MM.1S (cell line): ENCODE data around the gene BRPF3.

Experiments used
- DNase-seq: peaks from one replicate; pipeline ENCODE4 v3.0.0-alpha.2; 2015
- H2AFZ ChIP-seq: fragments of 300-600 bp; sonication (generic); 2 replicates; pipeline ENCODE4 v1.6.0; 2016; ENCODE audit warnings: antibody characterized with exemption, low read length
- H3F3A ChIP-seq: fragments of 300-600 bp; sonication (generic); 2 replicates; pipeline ENCODE4 v1.6.1; 2016; ENCODE audit warnings: mild to moderate bottlenecking, antibody characterized with exemption, low read length, moderate library complexity, mixed read lengths; ENCODE audit not compliant: insufficient read depth
- H3K27ac ChIP-seq: fragments of 300-600 bp; sonication (generic); 2 replicates; pipeline ENCODE4 v1.5.1; 2016; ENCODE audit warnings: mild to moderate bottlenecking, low read length
- H3K27me3 ChIP-seq: fragments of 300-600 bp; sonication (generic); replicated peaks from 2 replicates; pipeline ENCODE4 v1.6.0; 2016; ENCODE audit warnings: low read length; ENCODE audit not compliant: insufficient read depth
- H3K36me3 ChIP-seq: fragments of 300-600 bp; sonication (generic); replicated peaks from 2 replicates; pipeline ENCODE4 v1.6.1; 2016; ENCODE audit warnings: mild to moderate bottlenecking, low read length, mixed read lengths; ENCODE audit not compliant: insufficient read depth
- H3K4me1 ChIP-seq: fragments of 300-600 bp; sonication (generic); 2 replicates; pipeline ENCODE4 v1.6.1; 2016; ENCODE audit warnings: low read length, mixed read lengths
- H3K4me2 ChIP-seq: fragments of 300-600 bp; sonication (generic); 2 replicates; pipeline ENCODE4 v1.6.0; 2016; ENCODE audit warnings: low read depth, low read length
- H3K4me3 ChIP-seq: fragments of 300-600 bp; sonication (generic); 2 replicates; pipeline ENCODE4 v1.5.1; 2016; ENCODE audit warnings: low read length, mixed read lengths
- H3K79me2 ChIP-seq: fragments of 300-600 bp; sonication (generic); 2 replicates; pipeline ENCODE4 v1.6.1; 2016; ENCODE audit warnings: mixed run types, low read length, mixed read lengths
- H3K9ac ChIP-seq: fragments of 300-600 bp; sonication (generic); 2 replicates; pipeline ENCODE4 v1.6.1; 2016; ENCODE audit warnings: low read length, mixed read lengths
- H3K9me2 ChIP-seq: fragments of 300-600 bp; sonication (generic); replicated peaks from 2 replicates; pipeline ENCODE4 v1.6.1; 2016; ENCODE audit warnings: mild to moderate bottlenecking, low read length, mixed read lengths; ENCODE audit not compliant: insufficient read depth
- H3K9me3 ChIP-seq: fragments of 300-600 bp; sonication (generic); replicated peaks from 2 replicates; pipeline ENCODE4 v1.6.1; 2016; ENCODE audit warnings: mild to moderate bottlenecking, low read length, mixed read lengths; ENCODE audit not compliant: insufficient read depth
- H4K20me1 ChIP-seq: fragments of 300-600 bp; sonication (generic); 2 replicates; pipeline ENCODE4 v1.6.1; 2016; ENCODE audit warnings: mild to moderate bottlenecking, low read length, moderate library complexity, mixed read lengths; ENCODE audit not compliant: insufficient read depth
- CTCF ChIP-seq: fragments of 300-600 bp; sonication (generic); IDR thresholded peaks from 2 replicates; pipeline ENCODE4 v1.5.1; 2016; ENCODE audit warnings: antibody characterized with exemption, low read length, mixed read lengths
- EZH2 ChIP-seq: fragments of 300-600 bp; sonication (generic); optimal IDR thresholded peaks from 2 replicates; pipeline ENCODE3; 2017; ENCODE audit warnings: low read depth, mild to moderate bottlenecking, antibody characterized with exemption, low read length, mixed read lengths
- EZH2phosphoT487 ChIP-seq: fragments of 300-600 bp; sonication (generic); IDR thresholded peaks from 2 replicates; pipeline ENCODE4 v1.6.1; 2018; ENCODE audit warnings: antibody characterized with exemption, low read length

Gene BRPF3

GRCh38 chr6:36243562-36244212 lies 47.1 kb downstream of the BRPF3 start:
- Histone ChIP-seq H4K20me1 (no peaks in the 10 kb centered on the region), H3K36me3 (no peaks in the 10 kb centered on the region), H3K9ac (no peak overlapping the region), H3K27ac (no peak overlapping the region), H2AFZ (no peak overlapping the region), H3K4me2 (no peak overlapping the region), H3K9me3 (no peaks in the 10 kb centered on the region), H3K79me2 (no peaks in the 10 kb centered on the region), H3K27me3 (no peaks in the 10 kb centered on the region), H3K4me1 (no peaks in the 10 kb centered on the region), H3K9me2 (no peaks in the 10 kb centered on the region), H3K4me3 (no peak overlapping the region), H3F3A (no peaks in the 10 kb centered on the region)
- TF ChIP-seq EZH2 (no peak), EZH2phosphoT487 (no peak), CTCF (no peak)
- DNase-seq = no peak

- no peak overlapping the region for H3K27ac ChIP-seq
- no peaks in the 10 kb centered on the region for H3K4me1 ChIP-seq
- no peaks in the 10 kb centered on the region for H3K9me2 ChIP-seq
- no peaks in the 10 kb centered on the region for H4K20me1 ChIP-seq
- H3K79me2 ChIP-seq = no peaks in the 10 kb centered on the region
- DNase-seq = no peak
- H3K9me3 ChIP-seq = no peaks in the 10 kb centered on the region
- no peak for TF ChIP-seq CTCF
- TF ChIP-seq EZH2phosphoT487 = no peak
- no peak for TF ChIP-seq EZH2
- H3K4me2 ChIP-seq = no peak overlapping the region
- H3K4me3 ChIP-seq = no peak overlapping the region
- no peak overlapping the region for H3K9ac ChIP-seq
- no peaks in the 10 kb centered on the region for H3K36me3 ChIP-seq
- H3K27me3 ChIP-seq = no peaks in the 10 kb centered on the region
- no peaks in the 10 kb centered on the region for H3F3A ChIP-seq
- no peak overlapping the region for H2AFZ ChIP-seq
Observed at GRCh38 chr6:36244641-36245280, 48.2 kb downstream of the BRPF3 start.

- Histone ChIP-seq H3K36me3 (no peaks in the 10 kb centered on the region), H3K4me1 (no peaks in the 10 kb centered on the region), H3K27ac (no peak overlapping the region), H4K20me1 (no peaks in the 10 kb centered on the region), H3K9me2 (no peaks in the 10 kb centered on the region), H3K9ac (no peak overlapping the region), H2AFZ (no peak overlapping the region), H3F3A (no peaks in the 10 kb centered on the region), H3K9me3 (no peaks in the 10 kb centered on the region), H3K4me2 (no peak overlapping the region), H3K27me3 (no peaks in the 10 kb centered on the region), H3K79me2 (no peaks in the 10 kb centered on the region), H3K4me3 (no peak overlapping the region)
- DNase-seq = no peak
- TF ChIP-seq EZH2phosphoT487 (no peak), EZH2 (no peak), CTCF (no peak)
Observed at GRCh38 chr6:36245572-36246061, 49.1 kb downstream of the BRPF3 start.
